H9 (cell line): ENCODE results near the gene CTAG1B. TPM values are rescaled to one million over a fixed set of nuclear protein-coding genes. Genes with fewer than 3 reads are reported as not detected.

Experiments used
- DNase-seq: peaks from one replicate; pipeline ENCODE4 v3.0.0-alpha.2; 2017
- H2AFZ ChIP-seq: one replicate; pipeline ENCODE4 v1.6.1; 2013; ENCODE audit warnings: mild to moderate bottlenecking, low read length, control low read depth, moderate library complexity
- H2AK5ac ChIP-seq: 2 replicates; pipeline ENCODE4 v1.6.1; 2013; ENCODE audit warnings: low read length, control low read depth, mixed read lengths; ENCODE audit not compliant: insufficient read length
- H2BK120ac ChIP-seq: one replicate; pipeline ENCODE4 v1.6.1; 2013; ENCODE audit warnings: low read depth, mild to moderate bottlenecking, low read length, control low read depth, inconsistent platforms; ENCODE audit not compliant: poor library complexity, severe bottlenecking
- H2BK12ac ChIP-seq: 2 replicates; pipeline ENCODE4 v1.6.1; 2013; ENCODE audit warnings: low read length, control low read depth, mixed read lengths, low read depth; ENCODE audit not compliant: insufficient read length
- H2BK15ac ChIP-seq: 2 replicates; pipeline ENCODE4 v1.6.1; 2013; ENCODE audit warnings: low read depth, low read length, control low read depth
- H2BK20ac ChIP-seq: one replicate; pipeline ENCODE4 v1.6.1; 2013; ENCODE audit warnings: low read depth, mild to moderate bottlenecking, low read length, control low read depth, inconsistent platforms; ENCODE audit not compliant: poor library complexity, severe bottlenecking
- H2BK5ac ChIP-seq: 2 replicates; pipeline ENCODE4 v1.6.1; 2013; ENCODE audit warnings: low read length, control low read depth, mixed read lengths; ENCODE audit not compliant: insufficient read length
- H3K14ac ChIP-seq: 2 replicates; pipeline ENCODE4 v1.6.1; 2013; ENCODE audit warnings: low read length, control low read depth; ENCODE audit not compliant: insufficient read depth
- H3K18ac ChIP-seq: 2 replicates; pipeline ENCODE4 v1.6.1; 2013; ENCODE audit warnings: low read depth, mild to moderate bottlenecking, mixed read lengths, low read length, control low read depth; ENCODE audit not compliant: insufficient read length
- H3K23ac ChIP-seq: 2 replicates; pipeline ENCODE4 v1.6.1; 2013; ENCODE audit warnings: low read length, control low read depth, mixed read lengths, low read depth; ENCODE audit not compliant: insufficient read length
- H3K23me2 ChIP-seq: 2 replicates; pipeline ENCODE4 v1.6.1; 2013; ENCODE audit warnings: low read depth, mild to moderate bottlenecking, mixed read lengths, low read length, control low read depth; ENCODE audit not compliant: insufficient read length, poor library complexity, severe bottlenecking
- H3K27ac ChIP-seq: 2 replicates; pipeline ENCODE4 v1.5.1; 2013; ENCODE audit warnings: low read length, control low read depth, mixed read lengths, low read depth; ENCODE audit not compliant: insufficient read length
- H3K27me3 ChIP-seq: 2 replicates; pipeline ENCODE4 v1.6.1; 2013; ENCODE audit warnings: low read length, control low read depth, inconsistent platforms; ENCODE audit not compliant: insufficient read depth
- H3K4ac ChIP-seq: 2 replicates; pipeline ENCODE4 v1.6.1; 2013; ENCODE audit warnings: low read depth, mild to moderate bottlenecking, control low read depth, inconsistent platforms, low read length, moderate library complexity
- H3K4me1 ChIP-seq: 2 replicates; pipeline ENCODE4 v1.6.1; 2013; ENCODE audit warnings: low read length, control low read depth, inconsistent platforms; ENCODE audit not compliant: insufficient read depth
- H3K4me2 ChIP-seq: 2 replicates; pipeline ENCODE4 v1.6.1; 2013; ENCODE audit warnings: low read length, control low read depth, mixed read lengths; ENCODE audit not compliant: insufficient read length, insufficient read depth
- H3K56ac ChIP-seq: 2 replicates; pipeline ENCODE4 v1.6.1; 2013; ENCODE audit warnings: low read depth, mild to moderate bottlenecking, mixed read lengths, low read length, control low read depth; ENCODE audit not compliant: insufficient read length
- H3K79me1 ChIP-seq: 2 replicates; pipeline ENCODE4 v1.6.1; 2013; ENCODE audit warnings: low read depth, mild to moderate bottlenecking, moderate library complexity, low read length, control low read depth, inconsistent platforms; ENCODE audit not compliant: insufficient read depth, poor library complexity, severe bottlenecking
- H3K79me2 ChIP-seq: 2 replicates; pipeline ENCODE4 v1.6.1; 2013; ENCODE audit warnings: low read length, control low read depth, inconsistent platforms; ENCODE audit not compliant: insufficient read depth
- H3K9ac ChIP-seq: 2 replicates; pipeline ENCODE4 v1.6.1; 2013; ENCODE audit warnings: low read length, control low read depth, mixed read lengths; ENCODE audit not compliant: insufficient read length; ENCODE audit errors: extremely low read depth
- H3K9me3 ChIP-seq: one replicate; pipeline ENCODE4 v1.6.1; 2013; ENCODE audit warnings: low read depth, low read length, inconsistent platforms; ENCODE audit not compliant: control insufficient read depth
- H3T11ph ChIP-seq: one replicate; pipeline ENCODE4 v1.6.1; 2013; ENCODE audit warnings: mild to moderate bottlenecking, low read length, control low read depth, inconsistent platforms
- H4K20me1 ChIP-seq: one replicate; pipeline ENCODE4 v1.6.1; 2013; ENCODE audit not compliant: control insufficient read depth, insufficient read length, insufficient read depth
- H4K5ac ChIP-seq: 2 replicates; pipeline ENCODE4 v1.6.1; 2013; ENCODE audit warnings: low read depth, mild to moderate bottlenecking, mixed read lengths, low read length, control low read depth; ENCODE audit not compliant: insufficient read length
- H4K8ac ChIP-seq: replicated peaks from 2 replicates; pipeline ENCODE4 v1.6.1; 2013; ENCODE audit warnings: low read length, control low read depth, mixed read lengths, low read depth; ENCODE audit not compliant: insufficient read length
- H4K91ac ChIP-seq: 2 replicates; pipeline ENCODE4 v1.6.1; 2013; ENCODE audit warnings: low read depth, mild to moderate bottlenecking, moderate library complexity, mixed read lengths, low read length, control low read depth; ENCODE audit not compliant: insufficient read length
- H3K27ac Mint-ChIP-seq, 3 experiments: 2 replicates in 2 of 3; 3 replicates in 1 of 3; pipeline ENCODE4 v1.8.0; 2020 to 2021; ENCODE audit warnings: mixed read lengths in 3 of 3, mild to moderate bottlenecking in 1 of 3, moderate library complexity in 1 of 3
- H3K27me3 Mint-ChIP-seq: 2 replicates; pipeline ENCODE4 v1.8.0; 2021; ENCODE audit warnings: low read depth, mild to moderate bottlenecking, moderate library complexity, mixed read lengths
- H3K36me3 Mint-ChIP-seq, 3 experiments: 2 replicates in 2 of 3; 3 replicates in 1 of 3; pipeline ENCODE4 v1.8.0; 2020 to 2021; ENCODE audit warnings: low read depth in 3 of 3, mixed read lengths in 3 of 3; ENCODE audit not compliant: insufficient read depth in 1 of 3
- H3K4me1 Mint-ChIP-seq, 2 experiments: 2 replicates each; pipeline ENCODE4 v1.8.0; 2020; ENCODE audit warnings: mixed read lengths in 2 of 2
- H3K4me3 Mint-ChIP-seq, 2 experiments: 2 replicates in 1 of 2; 3 replicates in 1 of 2; pipeline ENCODE4 v1.8.0; 2020 to 2021; ENCODE audit warnings: mild to moderate bottlenecking in 2 of 2, mixed read lengths in 2 of 2, moderate library complexity in 1 of 2
- H3K9me3 Mint-ChIP-seq, 2 experiments: 2 replicates in 1 of 2; 3 replicates in 1 of 2; pipeline ENCODE4 v1.8.0; 2020; ENCODE audit warnings: mild to moderate bottlenecking in 2 of 2, mixed read lengths in 2 of 2, moderate library complexity in 1 of 2
- WGBS: extraction: QIAGEN DNeasy Blood & Tissue Kit; methylation state at CpG from one replicate; pipeline ENCODE4 v1.1.7; 2013; ENCODE audit warnings: missing lambda C conversion rate, low lambda C conversion rate, mixed read lengths; ENCODE audit not compliant: insufficient read length; ENCODE audit errors: extremely low coverage; 5-methylcytosine and 5-hydroxymethylcytosine counted together
- total RNA-seq: library from RNA; stranded (reverse); gene quantifications from 2 replicates; pipeline ENCODE4 v1.2.1, GENCODE V29; 2021
- TF ChIP-seq, protein P1 (sequence below): fragments of 200-600 bp; sonication (generic); conservative IDR thresholded peaks from 3 replicates; pipeline ENCODE4 v1.8.0; 2021; ENCODE audit warnings: antibody characterized with exemption, mild to moderate bottlenecking

CTAG1B gene
- total RNA-seq, 1 experiment from 2014 or later = not detected

- Histone ChIP-seq H3K23ac (no peak overlapping the region), H3K14ac (no peak overlapping the region), H2AFZ (no peak overlapping the region), H4K8ac (no peak overlapping the region), H2BK20ac (no peak overlapping the region), H3K79me1 (no peaks in the 10 kb centered on the region), H2BK120ac (no peak overlapping the region), H3K9me3 (peaks cover 29% of the 10 kb centered on the region), H2BK5ac (no peak overlapping the region), H3K4me2 (no peak overlapping the region), H2AK5ac (no peak overlapping the region), H4K91ac (no peak overlapping the region), H3K23me2 (no peaks in the 10 kb centered on the region), H3K4me1 (no peaks in the 10 kb centered on the region), H3K9ac (no peak overlapping the region), H3K4ac (no peak overlapping the region), H3K27me3 (no peaks in the 10 kb centered on the region), H3K27ac (no peak overlapping the region), H2BK15ac (no peak overlapping the region), H2BK12ac (no peak overlapping the region), H3K79me2 (no peaks in the 10 kb centered on the region), H3K56ac (no peak overlapping the region), H4K20me1 (no peaks in the 10 kb centered on the region), H3K18ac (no peak overlapping the region), H3T11ph (no peak overlapping the region), H4K5ac (no peak overlapping the region)
- peaks cover 5% of the 10 kb centered on the region for H3K27me3 Mint-ChIP-seq
- peaks cover 60 to 68% of the 10 kb centered on the region in 2 experiments for H3K9me3 Mint-ChIP-seq
- H3K4me3 Mint-ChIP-seq = no peak overlapping the region
- no peak overlapping the region for H3K27ac Mint-ChIP-seq
- DNase-seq = no peak
- TF ChIP-seq, protein P1, sequence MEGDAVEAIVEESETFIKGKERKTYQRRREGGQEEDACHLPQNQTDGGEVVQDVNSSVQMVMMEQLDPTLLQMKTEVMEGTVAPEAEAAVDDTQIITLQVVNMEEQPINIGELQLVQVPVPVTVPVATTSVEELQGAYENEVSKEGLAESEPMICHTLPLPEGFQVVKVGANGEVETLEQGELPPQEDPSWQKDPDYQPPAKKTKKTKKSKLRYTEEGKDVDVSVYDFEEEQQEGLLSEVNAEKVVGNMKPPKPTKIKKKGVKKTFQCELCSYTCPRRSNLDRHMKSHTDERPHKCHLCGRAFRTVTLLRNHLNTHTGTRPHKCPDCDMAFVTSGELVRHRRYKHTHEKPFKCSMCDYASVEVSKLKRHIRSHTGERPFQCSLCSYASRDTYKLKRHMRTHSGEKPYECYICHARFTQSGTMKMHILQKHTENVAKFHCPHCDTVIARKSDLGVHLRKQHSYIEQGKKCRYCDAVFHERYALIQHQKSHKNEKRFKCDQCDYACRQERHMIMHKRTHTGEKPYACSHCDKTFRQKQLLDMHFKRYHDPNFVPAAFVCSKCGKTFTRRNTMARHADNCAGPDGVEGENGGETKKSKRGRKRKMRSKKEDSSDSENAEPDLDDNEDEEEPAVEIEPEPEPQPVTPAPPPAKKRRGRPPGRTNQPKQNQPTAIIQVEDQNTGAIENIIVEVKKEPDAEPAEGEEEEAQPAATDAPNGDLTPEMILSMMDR = no peak
- H3K4me1 Mint-ChIP-seq = no peaks in the 10 kb centered on the region
- peaks cover 0 to 3% (median 0%) of the 10 kb centered on the region in 3 experiments; a peak in 2 of 7 replicates for H3K36me3 Mint-ChIP-seq
- WGBS = no CpG with 5 or more reads among the region's 11 CpGs
Observed at GRCh38 chrX:154655786-154656185, 36.7 kb upstream of the CTAG1B start.
